Activated B cell treated with CpG ODN at 0.5 μM for 24 hours (primary cell): ENCODE measurements around the gene PLTP. TPM values are rescaled to one million over a fixed set of nuclear protein-coding genes. Genes with fewer than 3 reads are reported as not detected.
"Not testable (repeated sequence)": the region's sequence is repeated elsewhere in the genome, so short reads cannot be mapped to it uniquely, and the experiment has no call there.

ENCODE experiments used
- ATAC-seq: fragments of 200-7000 bp; cut with Tn5 transposase; one replicate; pipeline ENCODE4 v1.10.0; 2021; ENCODE audit warnings: low read depth, mild to moderate bottlenecking, moderate library complexity
- CTCF ChIA-PET: fragments of 350-600 bp; sonication (Branson Sonifier 250); formaldehyde crosslinking; loops from one replicate; lab custom pipeline; 2021; ENCODE audit warnings: antibody characterized with exemption; lab: Charles Lee
- POLR2A ChIA-PET: fragments of 350-600 bp; sonication (Branson Sonifier 250); formaldehyde crosslinking; loops from one replicate; lab custom pipeline; 2021; ENCODE audit warnings: antibody characterized with exemption; lab: Charles Lee
- DNase-seq: peaks from one replicate; pipeline ENCODE4 v3.0.0; 2022
- H3K27ac Mint-ChIP-seq: one replicate; pipeline ENCODE4 v1.8.0; 2020; ENCODE audit warnings: mixed read lengths
- H3K27me3 Mint-ChIP-seq: one replicate; pipeline ENCODE4 v1.8.0; 2021; ENCODE audit warnings: mixed read lengths
- H3K36me3 Mint-ChIP-seq: one replicate; pipeline ENCODE4 v1.8.0; 2021; ENCODE audit warnings: low read depth, mixed read lengths
- H3K4me1 Mint-ChIP-seq: one replicate; pipeline ENCODE4 v1.8.0; 2021; ENCODE audit warnings: mixed read lengths
- H3K4me3 Mint-ChIP-seq: one replicate; pipeline ENCODE4 v1.8.0; 2020; ENCODE audit warnings: mild to moderate bottlenecking, mixed read lengths
- H3K9me3 Mint-ChIP-seq: one replicate; pipeline ENCODE4 v1.8.0; 2020; ENCODE audit warnings: mixed read lengths
- intact Hi-C: fragments of 100-400 bp; cut with micrococcal nuclease; formaldehyde crosslinking; loops from one replicate; pipeline ENCODE4 v1.15.1; 2024
- total RNA-seq: library from RNA; stranded (reverse); gene quantifications from 2 replicates; pipeline ENCODE4 v1.2.3, GENCODE V29; 2022
- TF ChIP-seq, protein P1 (sequence below): fragments of 200-600 bp; IDR thresholded peaks from one replicate; pipeline ENCODE4 v1.8.0; 2022; ENCODE audit warnings: antibody characterized with exemption, mild to moderate bottlenecking

The PLTP gene
- total RNA-seq, 1 donor from 2014 or later, result 2.3 TPM

DNA sequence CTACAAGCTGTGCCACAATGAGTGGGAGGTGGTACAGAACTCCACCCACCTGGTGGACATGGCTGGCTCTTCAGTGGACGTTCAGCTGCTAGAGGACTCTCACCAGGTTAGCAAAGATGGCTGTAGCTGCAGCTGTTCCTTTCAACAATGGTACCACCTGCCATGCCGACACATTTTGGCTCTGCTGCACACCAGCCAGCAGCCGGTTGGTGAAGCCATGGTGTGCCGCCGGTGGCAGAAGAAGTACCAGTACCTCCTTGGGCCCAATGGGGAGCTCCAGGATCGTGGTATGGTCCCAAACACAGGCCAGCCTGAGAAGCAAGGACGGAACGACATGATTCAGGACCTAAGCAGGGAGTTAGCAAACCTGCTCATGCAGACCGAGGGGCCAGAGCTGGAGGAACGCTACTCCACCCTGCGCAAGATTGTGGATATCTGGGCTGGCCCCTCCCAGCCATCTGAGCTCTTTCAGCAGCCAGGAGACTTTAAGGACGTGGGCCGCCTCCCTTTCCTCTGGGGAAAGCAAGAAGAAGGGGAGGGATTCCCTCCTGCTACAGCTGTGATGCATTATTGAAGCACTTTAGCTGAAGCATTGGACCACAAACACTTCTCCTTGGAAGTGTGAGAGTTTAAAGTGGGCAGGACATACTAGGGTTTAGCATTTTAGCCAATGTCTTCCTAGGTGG, 33.7 kb downstream of the PLTP start:
- H3K9me3 Mint-ChIP-seq, result no peaks in the 10 kb centered on the region
- ATAC-seq (no peak), DNase-seq (no peak)
- H3K4me1 Mint-ChIP-seq, result peaks cover 21% of the 10 kb centered on the region
- TF ChIP-seq, protein P1, sequence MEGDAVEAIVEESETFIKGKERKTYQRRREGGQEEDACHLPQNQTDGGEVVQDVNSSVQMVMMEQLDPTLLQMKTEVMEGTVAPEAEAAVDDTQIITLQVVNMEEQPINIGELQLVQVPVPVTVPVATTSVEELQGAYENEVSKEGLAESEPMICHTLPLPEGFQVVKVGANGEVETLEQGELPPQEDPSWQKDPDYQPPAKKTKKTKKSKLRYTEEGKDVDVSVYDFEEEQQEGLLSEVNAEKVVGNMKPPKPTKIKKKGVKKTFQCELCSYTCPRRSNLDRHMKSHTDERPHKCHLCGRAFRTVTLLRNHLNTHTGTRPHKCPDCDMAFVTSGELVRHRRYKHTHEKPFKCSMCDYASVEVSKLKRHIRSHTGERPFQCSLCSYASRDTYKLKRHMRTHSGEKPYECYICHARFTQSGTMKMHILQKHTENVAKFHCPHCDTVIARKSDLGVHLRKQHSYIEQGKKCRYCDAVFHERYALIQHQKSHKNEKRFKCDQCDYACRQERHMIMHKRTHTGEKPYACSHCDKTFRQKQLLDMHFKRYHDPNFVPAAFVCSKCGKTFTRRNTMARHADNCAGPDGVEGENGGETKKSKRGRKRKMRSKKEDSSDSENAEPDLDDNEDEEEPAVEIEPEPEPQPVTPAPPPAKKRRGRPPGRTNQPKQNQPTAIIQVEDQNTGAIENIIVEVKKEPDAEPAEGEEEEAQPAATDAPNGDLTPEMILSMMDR, result no peak
- intact Hi-C loops, result no loop called here
- POLR2A ChIA-PET, result no interaction called here
- H3K36me3 Mint-ChIP-seq, result peaks cover 31% of the 10 kb centered on the region
- no peak overlapping the region for H3K4me3 Mint-ChIP-seq
- CTCF ChIA-PET, result no interaction called here
- no peaks in the 10 kb centered on the region for H3K27me3 Mint-ChIP-seq
- no peak overlapping the region for H3K27ac Mint-ChIP-seq

DNA sequence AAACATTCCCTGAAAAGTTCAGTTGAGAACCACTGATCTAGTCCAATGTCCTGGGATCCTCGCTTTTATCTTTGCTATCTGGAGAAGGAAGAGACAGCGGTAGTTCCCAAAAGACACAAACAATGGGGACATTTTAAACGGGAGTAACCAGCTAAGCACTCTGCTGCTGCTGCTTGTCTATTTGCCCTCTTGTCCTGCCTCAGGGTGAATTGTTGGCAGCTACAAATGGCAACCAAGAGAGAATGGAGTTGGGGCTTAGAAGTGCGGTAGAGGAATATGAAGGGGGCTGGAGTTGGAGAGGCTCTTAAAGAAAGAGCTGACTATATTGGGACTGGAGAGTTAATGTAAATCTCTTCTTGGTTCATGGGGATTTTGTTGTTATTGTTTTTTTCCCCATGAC, 37.4 kb downstream of the PLTP start:
- ChIA-PET CTCF (no interaction called here), POLR2A (no interaction called here)
- no peak for DNase-seq
- TF ChIP-seq, protein P1, result no peak
- intact Hi-C loops, result no loop called here
- Mint-ChIP-seq H3K36me3 (peaks cover 20% of the 10 kb centered on the region), H3K9me3 (no peaks in the 10 kb centered on the region), H3K4me1 (no peaks in the 10 kb centered on the region), H3K4me3 (no peak overlapping the region), H3K27me3 (no peaks in the 10 kb centered on the region), H3K27ac (no peak overlapping the region)
- ATAC-seq, result no peak

DNA sequence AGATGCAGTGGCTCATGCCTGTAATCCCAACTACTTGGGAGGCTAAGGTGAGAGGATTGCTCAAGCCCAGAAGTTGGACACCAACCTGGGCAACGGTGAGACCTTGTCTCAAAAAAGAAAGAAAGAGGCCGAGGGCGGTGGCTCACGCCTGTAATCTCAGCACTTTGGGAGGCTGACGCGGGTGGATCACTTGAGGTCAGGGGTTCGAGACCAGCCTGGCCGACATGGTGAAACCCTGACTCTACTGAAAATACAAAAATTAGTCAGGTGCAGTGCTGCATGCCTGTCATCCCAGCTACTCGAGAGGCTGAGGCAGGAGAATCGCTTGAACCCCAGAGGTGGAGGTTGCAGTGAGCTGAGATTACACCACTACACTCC, 37.9 kb downstream of the PLTP start:
- H3K4me3 Mint-ChIP-seq, H3K9me3 Mint-ChIP-seq, DNase-seq, ATAC-seq, H3K27ac Mint-ChIP-seq, POLR2A ChIA-PET, CTCF ChIA-PET, intact Hi-C loops, H3K27me3 Mint-ChIP-seq, H3K4me1 Mint-ChIP-seq: not testable (repeated sequence)
- H3K36me3 Mint-ChIP-seq, result peaks cover 20% of the 10 kb centered on the region

- no peaks in the 10 kb centered on the region for H3K9me3 Mint-ChIP-seq
- H3K4me1 Mint-ChIP-seq, result no peaks in the 10 kb centered on the region
- no peak for DNase-seq
- TF ChIP-seq, protein P1, result no peak
- H3K36me3 Mint-ChIP-seq, result peaks cover 18% of the 10 kb centered on the region
- no peak overlapping the region for H3K4me3 Mint-ChIP-seq
- ChIA-PET CTCF (no interaction called here), POLR2A (interaction anchor here (0.6 kb wide), 1 partner anchor 17 kb away, joined by 3 read pairs; the partner anchor contains the start of genes CTSA and NEURL2)
- intact Hi-C loops, result no loop called here
- no peak overlapping the region for H3K27ac Mint-ChIP-seq
- no peaks in the 10 kb centered on the region for H3K27me3 Mint-ChIP-seq
- no peak for ATAC-seq
Measured at GRCh38 chr20:45873409-45874103, 38.4 kb downstream of the PLTP start.

GRCh38 chr20:45872626-45873025, 39.3 kb downstream of the PLTP start:
- CTCF ChIA-PET, result no interaction called here
- no peak overlapping the region for H3K27ac Mint-ChIP-seq

More at GRCh38 chr20:45872626-45873025, 39.3 kb downstream of the PLTP start:
- intact Hi-C loops, result no loop called here
- Mint-ChIP-seq H3K4me3 (no peak overlapping the region), H3K36me3 (peaks cover 14% of the 10 kb centered on the region), H3K9me3 (no peaks in the 10 kb centered on the region), H3K4me1 (no peaks in the 10 kb centered on the region), H3K27me3 (no peaks in the 10 kb centered on the region)
- TF ChIP-seq, protein P1, result no peak
- POLR2A ChIA-PET, result interaction anchor here (0.6 kb wide), 1 partner anchor 18 kb away, joined by 3 read pairs; the partner anchor contains the start of genes CTSA and NEURL2
- ATAC-seq (no peak), DNase-seq (no peak)
